NCI-H526 (cell line): Measurements from ENCODE around the gene ZBTB20.
A peak's percentile ranks its signal among the peaks of the same experiment; 100 is the strongest.

ENCODE experiments used
- DNase-seq, 2 experiments: peaks; one replicate each; lab custom pipeline; 2025; lab: John Stamatoyannopoulos, UW

The ZBTB20 gene

GRCh38 chr3:114928989-114929640 lies 218.0 kb downstream of the ZBTB20 start:
- no peak for DNase-seq

- no peak for DNase-seq
Measured at GRCh38 chr3:114904633-114905032, 242.5 kb downstream of the ZBTB20 start.

- no peak for DNase-seq
Measured at GRCh38 chr3:114903213-114903612, 243.9 kb downstream of the ZBTB20 start.

GRCh38 chr3:114902691-114903101 lies 244.4 kb downstream of the ZBTB20 start:
- no peak for DNase-seq

- DNase-seq = no peak
Measured at GRCh38 chr3:114900908-114901307, 246.2 kb downstream of the ZBTB20 start.

GRCh38 chr3:114899186-114899931 lies 247.7 kb downstream of the ZBTB20 start:
- peak; percentile 49 for DNase-seq

GRCh38 chr3:114896978-114897377 lies 250.1 kb downstream of the ZBTB20 start:
- no peak for DNase-seq

- DNase-seq = no peak
Measured at GRCh38 chr3:114893361-114893760, 253.7 kb downstream of the ZBTB20 start.

- no peak for DNase-seq
Measured at GRCh38 chr3:114892880-114893279, 254.2 kb downstream of the ZBTB20 start.

- no peak for DNase-seq
Measured at GRCh38 chr3:114892131-114892879, 254.8 kb downstream of the ZBTB20 start.

GRCh38 chr3:114887806-114888205 lies 259.3 kb downstream of the ZBTB20 start:
- no peak for DNase-seq

- no peak for DNase-seq
Measured at GRCh38 chr3:114886905-114887304, 260.2 kb downstream of the ZBTB20 start.

GRCh38 chr3:114884213-114884923 lies 262.7 kb downstream of the ZBTB20 start:
- DNase-seq = no peak

- no peak for DNase-seq
Measured at GRCh38 chr3:114880078-114880477, 267.0 kb downstream of the ZBTB20 start.

- peak in 1 of 2 experiments; percentile 21 for DNase-seq
Measured at GRCh38 chr3:114879059-114880031, 267.7 kb downstream of the ZBTB20 start.

- DNase-seq = no peak
Measured at GRCh38 chr3:114878114-114878839, 268.8 kb downstream of the ZBTB20 start.

GRCh38 chr3:114877378-114878113 lies 269.5 kb downstream of the ZBTB20 start:
- peak; percentile 8 to 33 for DNase-seq

GRCh38 chr3:114874522-114874971 lies 272.5 kb downstream of the ZBTB20 start:
- no peak for DNase-seq

- no peak for DNase-seq
Measured at GRCh38 chr3:114873591-114873990, 273.5 kb downstream of the ZBTB20 start.
